ENCODE measurements around the gene PCBD1. TPM values are rescaled to one million over a fixed set of nuclear protein-coding genes. Genes with fewer than 3 reads are reported as not detected.

The PCBD1 gene
- polyA plus RNA-seq, 2 of the 4 experiments (the other 2 are of a cell fraction): 169 to 211 TPM

DNA sequence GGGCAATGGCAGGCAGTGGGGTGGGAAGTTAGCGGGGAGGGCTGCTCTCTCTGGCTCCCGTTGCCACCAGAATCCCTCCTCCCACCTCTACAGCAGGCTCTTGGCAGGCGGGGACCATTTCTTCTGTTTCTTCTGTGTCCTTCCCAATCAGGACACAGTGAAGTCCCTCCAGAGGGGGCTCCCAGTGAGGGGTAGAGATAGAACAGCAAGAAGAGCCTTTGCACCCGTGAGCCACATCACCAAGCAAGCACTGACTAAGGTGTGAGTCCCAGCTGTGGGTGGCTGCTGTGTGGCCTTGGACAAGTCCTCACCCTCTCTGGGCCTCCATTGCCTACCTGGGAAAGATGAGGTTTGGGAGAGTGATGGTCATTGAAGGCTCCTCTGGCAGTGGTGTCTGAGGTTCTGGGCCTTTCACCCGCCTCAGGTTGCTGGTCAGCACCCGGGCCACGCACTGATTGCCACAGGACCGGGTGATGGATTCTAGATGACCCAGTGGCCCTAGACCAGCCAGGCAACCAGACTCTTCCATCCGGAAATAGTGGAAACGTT, 26.0 kb upstream of the PCBD1 start:
- H3K4me1 ChIP-seq: no peaks in the 10 kb centered on the region
- no peaks in the 10 kb centered on the region for H3K9me3 ChIP-seq
- DNase-seq (ENCODE audit: low read depth in 1 of 2, low spot score in 1 of 2): no peak
- WGBS (ENCODE audit: missing lambda C conversion rate): 35% methylated on average over 9 of the region's 10 CpGs
- no peak for ATAC-seq
- H3K27ac ChIP-seq: no peak overlapping the region
- no peak overlapping the region for H3K4me3 ChIP-seq
- ChIA-PET POLR2A (no interaction called here), CTCF (interaction anchor here (4.0 to 17.2 kb wide), 3 partner anchors 11 to 361 kb away, joined by 30 to 362 read pairs (median 39); no protein-coding TSS in a partner anchor)
- no peak overlapping the region for H3K4me2 ChIP-seq
- no peak for FAIRE-seq
- peak; percentile 28 for TF ChIP-seq ZFP36 (IDR thresholded peaks at IDR 0.05; ENCODE audit: borderline replicate concordance, partially characterized antibody)
- TF ChIP-seq BHLHE40 (IDR thresholded peaks at IDR 0.05; ENCODE audit: low read depth, low read length): no peak
- TF ChIP-seq ELK1 (IDR thresholded peaks at IDR 0.05; ENCODE audit: low read depth, low read length): no peak

- Histone ChIP-seq H3K27ac (no peak overlapping the region), H3K4me3 (no peak overlapping the region), H3K4me2 (no peak overlapping the region), H3K9me3 (no peaks in the 10 kb centered on the region), H3K4me1 (no peaks in the 10 kb centered on the region)
- FAIRE-seq: no peak
- POLR2A ChIA-PET: no interaction called here
- CTCF ChIA-PET: interaction anchor here (4.0 to 17.2 kb wide), 3 partner anchors 11 to 362 kb away, joined by 30 to 362 read pairs (median 39); no protein-coding TSS in a partner anchor
- DNase-seq (ENCODE audit: low read depth in 1 of 2, low spot score in 1 of 2): no peak
- TF ChIP-seq, protein P1, sequence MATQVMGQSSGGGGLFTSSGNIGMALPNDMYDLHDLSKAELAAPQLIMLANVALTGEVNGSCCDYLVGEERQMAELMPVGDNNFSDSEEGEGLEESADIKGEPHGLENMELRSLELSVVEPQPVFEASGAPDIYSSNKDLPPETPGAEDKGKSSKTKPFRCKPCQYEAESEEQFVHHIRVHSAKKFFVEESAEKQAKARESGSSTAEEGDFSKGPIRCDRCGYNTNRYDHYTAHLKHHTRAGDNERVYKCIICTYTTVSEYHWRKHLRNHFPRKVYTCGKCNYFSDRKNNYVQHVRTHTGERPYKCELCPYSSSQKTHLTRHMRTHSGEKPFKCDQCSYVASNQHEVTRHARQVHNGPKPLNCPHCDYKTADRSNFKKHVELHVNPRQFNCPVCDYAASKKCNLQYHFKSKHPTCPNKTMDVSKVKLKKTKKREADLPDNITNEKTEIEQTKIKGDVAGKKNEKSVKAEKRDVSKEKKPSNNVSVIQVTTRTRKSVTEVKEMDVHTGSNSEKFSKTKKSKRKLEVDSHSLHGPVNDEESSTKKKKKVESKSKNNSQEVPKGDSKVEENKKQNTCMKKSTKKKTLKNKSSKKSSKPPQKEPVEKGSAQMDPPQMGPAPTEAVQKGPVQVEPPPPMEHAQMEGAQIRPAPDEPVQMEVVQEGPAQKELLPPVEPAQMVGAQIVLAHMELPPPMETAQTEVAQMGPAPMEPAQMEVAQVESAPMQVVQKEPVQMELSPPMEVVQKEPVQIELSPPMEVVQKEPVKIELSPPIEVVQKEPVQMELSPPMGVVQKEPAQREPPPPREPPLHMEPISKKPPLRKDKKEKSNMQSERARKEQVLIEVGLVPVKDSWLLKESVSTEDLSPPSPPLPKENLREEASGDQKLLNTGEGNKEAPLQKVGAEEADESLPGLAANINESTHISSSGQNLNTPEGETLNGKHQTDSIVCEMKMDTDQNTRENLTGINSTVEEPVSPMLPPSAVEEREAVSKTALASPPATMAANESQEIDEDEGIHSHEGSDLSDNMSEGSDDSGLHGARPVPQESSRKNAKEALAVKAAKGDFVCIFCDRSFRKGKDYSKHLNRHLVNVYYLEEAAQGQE (IDR thresholded peaks at IDR 0.05): no peak
- TF ChIP-seq PBX3 (IDR thresholded peaks at IDR 0.05): no peak
- TF ChIP-seq EHMT2 (IDR thresholded peaks at IDR 0.05; ENCODE audit: low read depth): no peak
- no peak for TF ChIP-seq ELK1 (IDR thresholded peaks at IDR 0.05; ENCODE audit: low read depth, low read length)
- TF ChIP-seq CBX2 (IDR thresholded peaks at IDR 0.05; ENCODE audit: borderline replicate concordance, low read depth): no peak
- no peak for TF ChIP-seq CHD2 (IDR thresholded peaks at IDR 0.05; ENCODE audit: low read length, partially characterized antibody)
- no peak for TF ChIP-seq PHF8 (IDR thresholded peaks at IDR 0.05; ENCODE audit: borderline replicate concordance, low read depth)
- no peak for TF ChIP-seq BCL3 (IDR thresholded peaks at IDR 0.05)
- TF ChIP-seq JUNB (IDR thresholded peaks at IDR 0.05): no peak
- TF ChIP-seq USF2 (IDR thresholded peaks at IDR 0.05): no peak
- 69% methylated on average over 3 of the region's 3 CpGs for WGBS (ENCODE audit: missing lambda C conversion rate)
- ATAC-seq: no peak
Observed at GRCh38 chr10:70913893-70914240, 25.5 kb upstream of the PCBD1 start.
